GM23338 (cell line): ENCODE measurements around the gene POLR3A. TPM values are rescaled to one million over a fixed set of nuclear protein-coding genes. Genes with fewer than 3 reads are reported as not detected.

Experiments
- ATAC-seq: fragments of 200-7000 bp; cut with Tn5 transposase; 3 replicates; pipeline ENCODE4 v1.9.1; 2020
- DNase-seq: peaks from one replicate; pipeline ENCODE4 v3.0.0-alpha.2; 2015; ENCODE audit warnings: low spot score
- H2AFZ ChIP-seq: fragments of 200-600 bp; sonication (generic); 2 replicates; pipeline ENCODE4 v1.8.0; 2016; ENCODE audit warnings: antibody characterized with exemption, mild to moderate bottlenecking, moderate library complexity
- H3F3A ChIP-seq: fragments of 200-600 bp; sonication (generic); replicated peaks from 2 replicates; pipeline ENCODE4 v1.8.0; 2017; ENCODE audit warnings: antibody characterized with exemption, mixed run types, low read depth
- H3K27ac ChIP-seq: fragments of 200-600 bp; sonication (generic); 2 replicates; pipeline ENCODE4 v1.6.1; 2016; ENCODE audit warnings: low read depth
- H3K27me3 ChIP-seq: fragments of 200-600 bp; sonication (generic); 2 replicates; pipeline ENCODE4 v1.8.0; 2016; ENCODE audit warnings: mild to moderate bottlenecking, mixed run types, moderate library complexity; ENCODE audit not compliant: insufficient read depth
- H3K36me3 ChIP-seq: fragments of 200-600 bp; sonication (generic); 2 replicates; pipeline ENCODE4 v1.8.0; 2016; ENCODE audit warnings: mild to moderate bottlenecking; ENCODE audit not compliant: insufficient read depth
- H3K4me1 ChIP-seq: fragments of 200-600 bp; sonication (generic); 2 replicates; pipeline ENCODE4 v1.8.0; 2016; ENCODE audit warnings: mild to moderate bottlenecking, moderate library complexity; ENCODE audit not compliant: insufficient read depth
- H3K4me2 ChIP-seq: fragments of 200-600 bp; sonication (generic); 2 replicates; pipeline ENCODE4 v1.7.1; 2017; ENCODE audit warnings: mixed run types
- H3K4me3 ChIP-seq: fragments of 200-600 bp; sonication (generic); 2 replicates; pipeline ENCODE4 v1.6.1; 2016; ENCODE audit warnings: mixed run types
- H3K79me2 ChIP-seq: fragments of 200-600 bp; sonication (generic); replicated peaks from 2 replicates; pipeline ENCODE4 v1.8.0; 2017; ENCODE audit warnings: mild to moderate bottlenecking; ENCODE audit not compliant: insufficient read depth
- H3K9me2 ChIP-seq: fragments of 200-600 bp; sonication (generic); 2 replicates; pipeline ENCODE4 v1.8.0; 2017; ENCODE audit not compliant: insufficient read depth
- H4K20me1 ChIP-seq: fragments of 200-600 bp; sonication (generic); replicated peaks from 2 replicates; pipeline ENCODE4 v1.8.0; 2017; ENCODE audit warnings: mild to moderate bottlenecking; ENCODE audit not compliant: insufficient read depth
- H3K27ac Mint-ChIP-seq: 2 replicates; pipeline ENCODE4 v1.8.0; 2020; ENCODE audit warnings: inconsistent platforms, mild to moderate bottlenecking, moderate library complexity, mixed read lengths
- H3K27me3 Mint-ChIP-seq: 3 replicates; pipeline ENCODE4 v1.8.0; 2022; ENCODE audit warnings: low read depth, mild to moderate bottlenecking, moderate library complexity, mixed read lengths, inconsistent platforms; ENCODE audit not compliant: insufficient read depth, poor library complexity
- H3K36me3 Mint-ChIP-seq: 3 replicates; pipeline ENCODE4 v1.8.0; 2021; ENCODE audit warnings: low read depth, mild to moderate bottlenecking, inconsistent platforms, moderate library complexity, mixed read lengths
- H3K4me1 Mint-ChIP-seq: 3 replicates; pipeline ENCODE4 v1.8.0; 2020; ENCODE audit warnings: mild to moderate bottlenecking, inconsistent platforms, mixed read lengths
- H3K4me3 Mint-ChIP-seq: 3 replicates; pipeline ENCODE4 v1.8.0; 2021; ENCODE audit warnings: moderate library complexity, mild to moderate bottlenecking, inconsistent platforms, mixed read lengths
- H3K9me3 Mint-ChIP-seq: 3 replicates; pipeline ENCODE4 v1.8.0; 2020; ENCODE audit warnings: moderate library complexity, mild to moderate bottlenecking, inconsistent platforms, mixed read lengths
- JUNB ChIP-seq: IDR thresholded peaks from one replicate; pipeline ENCODE4 v1.6.1; 2016; ENCODE audit warnings: antibody characterized with exemption; ENCODE audit not compliant: unreplicated experiment
- POLR2AphosphoS5 ChIP-seq: IDR thresholded peaks from 2 replicates; pipeline ENCODE4 v1.6.1; 2016; ENCODE audit warnings: antibody characterized with exemption, low read depth
- REST ChIP-seq: IDR thresholded peaks from one replicate; pipeline ENCODE4 v1.6.1; 2018; ENCODE audit warnings: antibody characterized with exemption; ENCODE audit not compliant: unreplicated experiment
- STAT1 ChIP-seq: IDR thresholded peaks from one replicate; pipeline ENCODE4 v1.6.1; 2016; ENCODE audit warnings: antibody characterized with exemption; ENCODE audit not compliant: unreplicated experiment
- ZNF114 ChIP-seq: fragments of 250-450 bp; sonication (Bioruptor Pico); IDR thresholded peaks from 2 replicates; pipeline ENCODE4 v1.5.0; 2020; ENCODE audit warnings: mild to moderate bottlenecking, moderate library complexity
- ZNF331 ChIP-seq: fragments of 250-450 bp; sonication (Bioruptor Pico); IDR thresholded peaks from 2 replicates; pipeline ENCODE4 v1.5.0; 2020; ENCODE audit warnings: low read depth, mild to moderate bottlenecking, moderate library complexity
- polyA plus RNA-seq: library from polyadenylated mRNA; unstranded; fragments of >200 nt; fragmentation: Nextera tagmentation; extraction: Ambion mirVana; gene quantifications from 2 replicates; pipeline ENCODE4 v1.2.1, GENCODE V29; 2016
- total RNA-seq: library from RNA; depleted of rRNA; stranded (reverse); fragments of >200 nt; shearing (Covaris generic); gene quantifications from 2 replicates; pipeline ENCODE4 v1.2.3, GENCODE V29; 2014
- TF ChIP-seq, protein P1 (sequence below): fragments of 250-450 bp; sonication (Bioruptor Pico); IDR thresholded peaks from 2 replicates; pipeline ENCODE4 v1.5.0; 2020; ENCODE audit warnings: mild to moderate bottlenecking, moderate library complexity
- TF ChIP-seq, protein P2 (sequence below): IDR thresholded peaks from 2 replicates; pipeline ENCODE4 v1.6.1; 2016; ENCODE audit warnings: antibody characterized with exemption

The POLR3A gene
- total and polyA plus RNA-seq, 2 experiments from 2014 or later = 11.6 to 35.5 TPM

GRCh38 chr10:77921395-77921794 lies 107.9 kb downstream of the POLR3A start (continued):
- TF ChIP-seq, protein P1, sequence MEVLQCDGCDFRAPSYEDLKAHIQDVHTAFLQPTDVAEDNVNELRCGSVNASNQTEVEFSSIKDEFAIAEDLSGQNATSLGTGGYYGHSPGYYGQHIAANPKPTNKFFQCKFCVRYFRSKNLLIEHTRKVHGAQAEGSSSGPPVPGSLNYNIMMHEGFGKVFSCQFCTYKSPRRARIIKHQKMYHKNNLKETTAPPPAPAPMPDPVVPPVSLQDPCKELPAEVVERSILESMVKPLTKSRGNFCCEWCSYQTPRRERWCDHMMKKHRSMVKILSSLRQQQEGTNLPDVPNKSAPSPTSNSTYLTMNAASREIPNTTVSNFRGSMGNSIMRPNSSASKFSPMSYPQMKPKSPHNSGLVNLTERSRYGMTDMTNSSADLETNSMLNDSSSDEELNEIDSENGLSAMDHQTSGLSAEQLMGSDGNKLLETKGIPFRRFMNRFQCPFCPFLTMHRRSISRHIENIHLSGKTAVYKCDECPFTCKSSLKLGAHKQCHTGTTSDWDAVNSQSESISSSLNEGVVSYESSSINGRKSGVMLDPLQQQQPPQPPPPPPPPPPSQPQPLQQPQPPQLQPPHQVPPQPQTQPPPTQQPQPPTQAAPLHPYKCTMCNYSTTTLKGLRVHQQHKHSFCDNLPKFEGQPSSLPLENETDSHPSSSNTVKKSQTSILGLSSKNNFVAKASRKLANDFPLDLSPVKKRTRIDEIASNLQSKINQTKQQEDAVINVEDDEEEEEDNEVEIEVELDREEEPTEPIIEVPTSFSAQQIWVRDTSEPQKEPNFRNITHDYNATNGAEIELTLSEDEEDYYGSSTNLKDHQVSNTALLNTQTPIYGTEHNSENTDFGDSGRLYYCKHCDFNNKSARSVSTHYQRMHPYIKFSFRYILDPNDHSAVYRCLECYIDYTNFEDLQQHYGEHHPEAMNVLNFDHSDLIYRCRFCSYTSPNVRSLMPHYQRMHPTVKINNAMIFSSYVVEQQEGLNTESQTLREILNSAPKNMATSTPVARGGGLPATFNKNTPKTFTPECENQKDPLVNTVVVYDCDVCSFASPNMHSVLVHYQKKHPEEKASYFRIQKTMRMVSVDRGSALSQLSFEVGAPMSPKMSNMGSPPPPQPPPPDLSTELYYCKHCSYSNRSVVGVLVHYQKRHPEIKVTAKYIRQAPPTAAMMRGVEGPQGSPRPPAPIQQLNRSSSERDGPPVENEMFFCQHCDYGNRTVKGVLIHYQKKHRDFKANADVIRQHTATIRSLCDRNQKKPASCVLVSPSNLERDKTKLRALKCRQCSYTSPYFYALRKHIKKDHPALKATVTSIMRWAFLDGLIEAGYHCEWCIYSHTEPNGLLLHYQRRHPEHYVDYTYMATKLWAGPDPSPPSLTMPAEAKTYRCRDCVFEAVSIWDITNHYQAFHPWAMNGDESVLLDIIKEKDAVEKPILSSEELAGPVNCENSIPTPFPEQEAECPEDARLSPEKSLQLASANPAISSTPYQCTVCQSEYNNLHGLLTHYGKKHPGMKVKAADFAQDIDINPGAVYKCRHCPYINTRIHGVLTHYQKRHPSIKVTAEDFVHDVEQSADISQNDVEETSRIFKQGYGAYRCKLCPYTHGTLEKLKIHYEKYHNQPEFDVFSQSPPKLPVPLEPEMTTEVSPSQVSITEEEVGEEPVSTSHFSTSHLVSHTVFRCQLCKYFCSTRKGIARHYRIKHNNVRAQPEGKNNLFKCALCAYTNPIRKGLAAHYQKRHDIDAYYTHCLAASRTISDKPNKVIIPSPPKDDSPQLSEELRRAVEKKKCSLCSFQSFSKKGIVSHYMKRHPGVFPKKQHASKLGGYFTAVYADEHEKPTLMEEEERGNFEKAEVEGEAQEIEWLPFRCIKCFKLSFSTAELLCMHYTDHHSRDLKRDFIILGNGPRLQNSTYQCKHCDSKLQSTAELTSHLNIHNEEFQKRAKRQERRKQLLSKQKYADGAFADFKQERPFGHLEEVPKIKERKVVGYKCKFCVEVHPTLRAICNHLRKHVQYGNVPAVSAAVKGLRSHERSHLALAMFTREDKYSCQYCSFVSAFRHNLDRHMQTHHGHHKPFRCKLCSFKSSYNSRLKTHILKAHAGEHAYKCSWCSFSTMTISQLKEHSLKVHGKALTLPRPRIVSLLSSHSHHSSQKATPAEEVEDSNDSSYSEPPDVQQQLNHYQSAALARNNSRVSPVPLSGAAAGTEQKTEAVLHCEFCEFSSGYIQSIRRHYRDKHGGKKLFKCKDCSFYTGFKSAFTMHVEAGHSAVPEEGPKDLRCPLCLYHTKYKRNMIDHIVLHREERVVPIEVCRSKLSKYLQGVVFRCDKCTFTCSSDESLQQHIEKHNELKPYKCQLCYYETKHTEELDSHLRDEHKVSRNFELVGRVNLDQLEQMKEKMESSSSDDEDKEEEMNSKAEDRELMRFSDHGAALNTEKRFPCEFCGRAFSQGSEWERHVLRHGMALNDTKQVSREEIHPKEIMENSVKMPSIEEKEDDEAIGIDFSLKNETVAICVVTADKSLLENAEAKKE (CRISPR knock-in tag) = no peak
- TF ChIP-seq JUNB (no peak), POLR2AphosphoS5 (no peak), REST (no peak), STAT1 (no peak), ZNF331 (CRISPR knock-in tag) (no peak)

- H3K27ac Mint-ChIP-seq = no peak overlapping the region; the same call in 1 of the 2 replicates
- DNase-seq (no peak), ATAC-seq (no peak)
- Histone ChIP-seq H3K27me3 (no peaks in the 10 kb centered on the region), H3K27ac (no peak overlapping the region), H4K20me1 (peaks cover 18% of the 10 kb centered on the region), H3K4me3 (no peak overlapping the region), H3K79me2 (peaks cover 100% of the 10 kb centered on the region), H3K36me3 (no peaks in the 10 kb centered on the region), H3K9me2 (no peaks in the 10 kb centered on the region), H3F3A (0 out of 2 replicates have a peak, but pooled peaks cover 3% of the 10 kb centered on the region), H3K4me2 (no peak overlapping the region), H2AFZ (no peak overlapping the region), H3K4me1 (peaks cover 41% of the 10 kb centered on the region)
- peaks cover 41% of the 10 kb centered on the region for H3K4me1 Mint-ChIP-seq
- H3K36me3 Mint-ChIP-seq = peaks cover 10% of the 10 kb centered on the region
- no peak overlapping the region for H3K4me3 Mint-ChIP-seq
- no peaks in the 10 kb centered on the region for H3K9me3 Mint-ChIP-seq
- peaks cover 15% of the 10 kb centered on the region for H3K27me3 Mint-ChIP-seq
- TF ChIP-seq ZNF331 (CRISPR knock-in tag) (no peak), ZNF114 (CRISPR knock-in tag) (no peak)
- TF ChIP-seq, protein P2, sequence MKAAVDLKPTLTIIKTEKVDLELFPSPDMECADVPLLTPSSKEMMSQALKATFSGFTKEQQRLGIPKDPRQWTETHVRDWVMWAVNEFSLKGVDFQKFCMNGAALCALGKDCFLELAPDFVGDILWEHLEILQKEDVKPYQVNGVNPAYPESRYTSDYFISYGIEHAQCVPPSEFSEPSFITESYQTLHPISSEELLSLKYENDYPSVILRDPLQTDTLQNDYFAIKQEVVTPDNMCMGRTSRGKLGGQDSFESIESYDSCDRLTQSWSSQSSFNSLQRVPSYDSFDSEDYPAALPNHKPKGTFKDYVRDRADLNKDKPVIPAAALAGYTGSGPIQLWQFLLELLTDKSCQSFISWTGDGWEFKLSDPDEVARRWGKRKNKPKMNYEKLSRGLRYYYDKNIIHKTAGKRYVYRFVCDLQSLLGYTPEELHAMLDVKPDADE = no peak
Measured at GRCh38 chr10:77920495-77920894, 108.8 kb downstream of the POLR3A start.
